OCI-LY1 (cell line): ENCODE measurements around the gene GNG13.

Experiments used
- H2AFZ ChIP-seq: fragments of 200-600 bp; sonication (generic), shearing (Covaris generic); 2 replicates; pipeline ENCODE4 v1.6.0; 2014; ENCODE audit warnings: antibody characterized with exemption, mild to moderate bottlenecking, low read length
- H3F3A ChIP-seq: fragments of 200-600 bp; sonication (generic), shearing (Covaris generic); 2 replicates; pipeline ENCODE4 v1.6.0; 2014; ENCODE audit warnings: mild to moderate bottlenecking, antibody characterized with exemption, low read length, moderate library complexity; ENCODE audit not compliant: insufficient read depth
- H3K27ac ChIP-seq: fragments of 200-600 bp; sonication (generic); 2 replicates; pipeline ENCODE4 v1.5.1; 2014; ENCODE audit warnings: low read length, mixed run types, mild to moderate bottlenecking, low read depth; ENCODE audit not compliant: poor library complexity, severe bottlenecking
- H3K27me3 ChIP-seq: fragments of 200-600 bp; sonication (generic); 2 replicates; pipeline ENCODE4 v1.6.0; 2014; ENCODE audit warnings: antibody characterized with exemption, mild to moderate bottlenecking, low read length, moderate library complexity; ENCODE audit not compliant: insufficient read depth
- H3K36me3 ChIP-seq: fragments of 200-600 bp; sonication (generic); 2 replicates; pipeline ENCODE4 v1.6.1; 2014; ENCODE audit warnings: mild to moderate bottlenecking, antibody characterized with exemption, low read length, moderate library complexity, mixed read lengths; ENCODE audit not compliant: insufficient read depth
- H3K4me1 ChIP-seq: fragments of 200-600 bp; sonication (generic); 2 replicates; pipeline ENCODE4 v1.5.1; 2014; ENCODE audit warnings: mild to moderate bottlenecking, low read length, moderate library complexity; ENCODE audit not compliant: insufficient read depth, severe bottlenecking
- H3K4me2 ChIP-seq: fragments of 200-600 bp; sonication (generic), shearing (Covaris generic); 2 replicates; pipeline ENCODE4 v1.6.1; 2014; ENCODE audit warnings: low read length
- H3K4me3 ChIP-seq: fragments of 200-600 bp; sonication (generic); 2 replicates; pipeline ENCODE4 v1.5.1; 2014; ENCODE audit warnings: low read length, low read depth, mild to moderate bottlenecking, mixed read lengths; ENCODE audit not compliant: poor library complexity, severe bottlenecking
- H3K79me2 ChIP-seq: fragments of 200-600 bp; shearing (Covaris generic); 2 replicates; pipeline ENCODE4 v1.6.1; 2016; ENCODE audit warnings: mixed run types, low read length, mixed read lengths; ENCODE audit not compliant: insufficient read depth
- H3K9ac ChIP-seq: fragments of 200-600 bp; sonication (generic), shearing (Covaris generic); 2 replicates; pipeline ENCODE4 v1.6.1; 2014; ENCODE audit warnings: mild to moderate bottlenecking, low read length, mixed read lengths
- H3K9me2 ChIP-seq: fragments of 200-600 bp; sonication (generic), shearing (Covaris generic); 2 replicates; pipeline ENCODE4 v1.6.1; 2014; ENCODE audit warnings: low read depth, mild to moderate bottlenecking, low read length, mixed read lengths
- H3K9me3 ChIP-seq: fragments of 200-600 bp; shearing (Covaris generic); 2 replicates; pipeline ENCODE4 v1.6.1; 2014; ENCODE audit warnings: low read length, mixed read lengths
- H4K20me1 ChIP-seq: fragments of 200-600 bp; sonication (generic), shearing (Covaris generic); 2 replicates; pipeline ENCODE4 v1.6.0; 2016; ENCODE audit warnings: mild to moderate bottlenecking, low read length; ENCODE audit not compliant: insufficient read depth
- CTCF ChIP-seq: fragments of 200-600 bp; sonication (generic), shearing (Covaris generic); IDR thresholded peaks from 2 replicates; pipeline ENCODE4 v1.5.1; 2017; ENCODE audit warnings: mild to moderate bottlenecking, antibody characterized with exemption, low read length, moderate library complexity, mixed read lengths
- EZH2 ChIP-seq: fragments of 200-600 bp; sonication (generic), shearing (Covaris generic); IDR thresholded peaks from 2 replicates; pipeline ENCODE4 v1.8.0; 2017; ENCODE audit warnings: borderline replicate concordance, mixed run types, mild to moderate bottlenecking, antibody characterized with exemption, low read length, moderate library complexity, mixed read lengths

Gene GNG13

DNA sequence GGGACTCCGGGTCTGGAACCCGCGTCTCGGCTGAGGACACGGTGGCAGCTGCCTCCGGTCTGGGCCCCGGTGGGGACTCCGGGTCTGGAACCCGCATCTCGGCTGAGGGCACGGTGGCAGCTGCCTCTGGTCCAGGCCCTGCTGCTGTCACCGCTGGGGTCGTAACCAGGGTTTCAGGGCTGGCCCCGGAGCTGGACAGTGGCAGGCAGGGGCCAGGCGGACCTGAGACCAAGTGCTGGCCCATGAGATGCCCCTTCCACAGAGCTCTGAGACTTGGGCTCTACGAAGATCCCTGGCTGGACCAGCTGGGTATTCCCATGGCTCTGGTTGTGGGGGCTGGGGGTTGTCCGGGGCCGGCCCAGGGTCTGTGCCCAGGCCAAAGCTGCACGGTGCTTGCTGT lies 16.1 kb downstream of the GNG13 start:
- Histone ChIP-seq H3K4me3 (no peak overlapping the region), H3K9me2 (no peaks in the 10 kb centered on the region), H3K79me2 (no peaks in the 10 kb centered on the region), H3K4me1 (peaks cover 17% of the 10 kb centered on the region), H3K27ac (no peak overlapping the region), H3K27me3 (no peaks in the 10 kb centered on the region; the same call in 1 of the 2 replicates), H3K36me3 (peaks cover 22% of the 10 kb centered on the region), H4K20me1 (no peaks in the 10 kb centered on the region), H3K9ac (no peak overlapping the region), H2AFZ (no peak overlapping the region), H3K9me3 (no peaks in the 10 kb centered on the region), H3K4me2 (no peak overlapping the region), H3F3A (no peaks in the 10 kb centered on the region)
- TF ChIP-seq EZH2 (no peak), CTCF (no peak)

DNA sequence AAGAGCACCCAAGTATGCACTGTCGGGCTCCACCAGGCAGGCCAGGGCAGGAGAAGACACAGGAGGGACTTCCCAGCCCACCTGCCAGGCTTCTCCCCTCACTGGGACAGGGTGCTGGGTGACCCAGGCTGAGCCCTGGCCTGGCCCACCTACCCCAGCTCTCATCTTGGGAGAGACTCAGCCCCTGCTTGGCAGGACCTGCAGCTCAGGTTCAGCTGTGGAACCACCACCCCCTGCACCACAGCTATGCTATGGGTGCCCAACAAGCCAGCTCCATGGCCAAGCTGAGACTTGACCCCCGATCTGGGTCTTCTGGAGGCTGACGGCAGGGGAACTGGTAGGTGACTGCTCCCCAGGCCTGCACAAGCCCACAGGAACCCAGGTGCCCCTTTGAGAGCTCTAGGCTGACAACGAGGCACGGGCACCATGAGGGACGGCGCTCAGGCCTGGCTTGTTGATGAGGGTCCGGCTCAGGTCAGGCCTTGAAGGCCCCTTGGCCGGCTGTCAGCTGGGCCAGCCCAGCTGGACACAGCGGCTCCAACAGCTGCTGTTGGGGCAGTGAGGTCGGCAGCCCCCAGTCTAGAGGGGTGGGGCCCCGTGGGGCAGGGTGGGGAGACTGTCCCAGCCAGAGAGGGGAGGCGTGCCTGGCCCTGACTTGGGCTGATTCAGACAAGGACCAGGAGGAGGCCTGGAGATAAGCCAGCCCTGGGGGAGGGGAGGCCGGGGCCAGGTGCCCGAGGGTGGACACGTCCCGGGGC lies 17.0 kb downstream of the GNG13 start:
- H3K27ac ChIP-seq, result no peak overlapping the region
- H4K20me1 ChIP-seq, result no peaks in the 10 kb centered on the region
- H3K9ac ChIP-seq, result no peak overlapping the region

GRCh38 chr16:782766-783403 lies 17.6 kb downstream of the GNG13 start:
- peaks cover 11% of the 10 kb centered on the region for H3K4me1 ChIP-seq
- no peak overlapping the region for H2AFZ ChIP-seq
- H3K9me2 ChIP-seq, result no peaks in the 10 kb centered on the region
- H3K27me3 ChIP-seq, result no peaks in the 10 kb centered on the region; the same call in 1 of the 2 replicates
- H3K27ac ChIP-seq, result no peak overlapping the region
- H3K79me2 ChIP-seq, result no peaks in the 10 kb centered on the region
- TF ChIP-seq EZH2 (no peak), CTCF (no peak)
- no peaks in the 10 kb centered on the region for H3K9me3 ChIP-seq
- H3F3A ChIP-seq, result no peaks in the 10 kb centered on the region
- H3K9ac ChIP-seq, result no peak overlapping the region
- no peak overlapping the region for H3K4me3 ChIP-seq
- H4K20me1 ChIP-seq, result no peaks in the 10 kb centered on the region
- no peak overlapping the region for H3K4me2 ChIP-seq
- H3K36me3 ChIP-seq, result peaks cover 22% of the 10 kb centered on the region

More for the DNA sequence above, 17.0 kb downstream of the GNG13 start:
- Histone ChIP-seq H3F3A (no peaks in the 10 kb centered on the region), H3K4me1 (peaks cover 11% of the 10 kb centered on the region), H3K9me3 (no peaks in the 10 kb centered on the region), H3K4me3 (no peak overlapping the region), H2AFZ (no peak overlapping the region), H3K4me2 (no peak overlapping the region), H3K79me2 (no peaks in the 10 kb centered on the region), H3K27me3 (no peaks in the 10 kb centered on the region; the same call in 1 of the 2 replicates), H3K36me3 (peaks cover 22% of the 10 kb centered on the region), H3K9me2 (no peaks in the 10 kb centered on the region)
- TF ChIP-seq EZH2, result no peak
- no peak for TF ChIP-seq CTCF
